ENCODE results near the gene ZNF181. TPM values are rescaled to one million over a fixed set of nuclear protein-coding genes. Genes with fewer than 3 reads are reported as not detected.

Gene ZNF181
- total and polyA plus RNA-seq, 4 donors: 5.6 to 17.7 (median 7.2) TPM

DNA sequence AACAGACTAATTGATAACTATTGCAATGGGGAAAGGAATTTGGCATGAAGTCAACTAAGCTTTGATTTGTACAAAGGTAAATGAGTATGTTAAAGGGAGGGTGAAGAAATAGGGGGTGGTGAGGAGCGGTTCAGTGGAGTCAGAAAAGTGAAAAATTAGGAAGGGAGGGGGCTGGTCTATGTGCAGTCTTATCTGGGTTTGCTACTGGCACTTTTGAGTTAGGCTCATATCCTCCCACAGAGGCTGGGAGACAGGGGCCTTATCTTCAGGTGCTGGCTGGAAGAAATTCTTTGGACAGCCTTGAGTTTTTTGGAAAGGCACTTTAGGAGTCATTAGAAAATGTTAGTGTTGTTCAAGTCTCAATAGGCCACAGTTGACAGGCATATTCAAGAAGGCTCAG is 45.5 kb upstream of the ZNF181 start:
- Histone ChIP-seq H3K4me3 (no peak overlapping the region), H3K9ac (ENCODE audit: insufficient read depth in 1 of 2, low read length in 2 of 2) (no peak overlapping the region), H3K27ac (ENCODE audit: low read depth in 1 of 2, low read length in 1 of 2) (no peak overlapping the region), H3K27me3 (ENCODE audit: control insufficient read depth in 3 of 3, insufficient read depth in 3 of 3, low read length in 2 of 3) (no peaks in the 10 kb centered on the region), H3K9me3 (ENCODE audit: control insufficient read depth in 4 of 4, insufficient read depth in 3 of 4, low read length in 3 of 4) (peaks cover 2 to 18% (median 10%) of the 10 kb centered on the region in 4 donors), H3K4me1 (ENCODE audit: control insufficient read depth in 5 of 5, insufficient read depth in 5 of 5, low read length in 5 of 5) (no peaks in the 10 kb centered on the region), H3K36me3 (ENCODE audit: control insufficient read depth in 4 of 4, insufficient read depth in 4 of 4, low read length in 4 of 4) (peaks cover 0 to 20% (median 9%) of the 10 kb centered on the region in 4 donors)
- ATAC-seq (ENCODE audit: insufficient read depth, low FRiP score) (no peak), DNase-seq (no peak)
- 51 to 82% methylated on average over 1 of the region's 1 CpG for WGBS, 2 donors
- TF ChIP-seq CTCF (IDR thresholded peaks at IDR 0.05; ENCODE audit: control extremely low read depth, extremely low read depth): no peak

DNA sequence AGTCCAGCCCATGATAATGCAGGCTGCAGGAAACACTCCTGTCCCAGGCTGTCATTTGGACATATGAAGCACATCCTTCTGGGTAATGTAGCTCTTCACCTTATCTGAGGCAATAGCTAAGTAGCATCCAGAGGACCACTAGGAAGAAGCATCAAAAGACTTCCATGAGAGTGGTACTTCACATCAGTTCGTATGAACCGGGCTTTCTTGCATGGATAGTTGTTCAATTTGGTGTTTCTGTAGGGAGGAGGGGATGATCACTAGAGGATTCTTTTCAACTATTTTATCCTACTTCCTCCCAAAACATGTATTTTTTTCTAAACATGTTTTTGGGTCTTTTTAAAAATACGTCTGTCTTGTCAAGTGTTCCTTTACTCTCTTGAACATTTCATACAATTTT is 43.7 kb upstream of the ZNF181 start:
- Histone ChIP-seq H3K27ac (ENCODE audit: low read depth in 1 of 2, low read length in 1 of 2) (no peak overlapping the region), H3K9me3 (ENCODE audit: control insufficient read depth in 4 of 4, insufficient read depth in 3 of 4, low read length in 3 of 4) (peaks cover 1 to 13% (median 4%) of the 10 kb centered on the region in 4 donors), H3K4me1 (ENCODE audit: control insufficient read depth in 5 of 5, insufficient read depth in 5 of 5, low read length in 5 of 5) (no peaks in the 10 kb centered on the region), H3K4me3 (no peak overlapping the region), H3K9ac (ENCODE audit: insufficient read depth in 1 of 2, low read length in 2 of 2) (no peak overlapping the region), H3K27me3 (ENCODE audit: control insufficient read depth in 3 of 3, insufficient read depth in 3 of 3, low read length in 2 of 3) (no peaks in the 10 kb centered on the region), H3K36me3 (ENCODE audit: control insufficient read depth in 4 of 4, insufficient read depth in 4 of 4, low read length in 4 of 4) (peaks cover 0 to 3% (median 0%) of the 10 kb centered on the region in 4 donors)
- 82 to 88% methylated on average over 3 of the region's 3 CpGs for WGBS, 2 donors
- ATAC-seq (ENCODE audit: insufficient read depth, low FRiP score) (no peak), DNase-seq (no peak)
- TF ChIP-seq CTCF (IDR thresholded peaks at IDR 0.05; ENCODE audit: control extremely low read depth, extremely low read depth): no peak

- peaks cover 0 to 2% (median 0%) of the 10 kb centered on the region in 4 donors for H3K9me3 ChIP-seq (ENCODE audit: control insufficient read depth in 4 of 4, insufficient read depth in 3 of 4, low read length in 3 of 4)
- no peaks in the 10 kb centered on the region for H3K36me3 ChIP-seq (ENCODE audit: control insufficient read depth in 4 of 4, insufficient read depth in 4 of 4, low read length in 4 of 4)
- DNase-seq (no peak), ATAC-seq (ENCODE audit: insufficient read depth, low FRiP score) (no peak)
- 37 to 39% methylated on average over 2 of the region's 2 CpGs for WGBS, 2 donors
- no peak overlapping the region for H3K27ac ChIP-seq (ENCODE audit: low read depth in 1 of 2, low read length in 1 of 2)
- no peak overlapping the region for H3K9ac ChIP-seq (ENCODE audit: insufficient read depth in 1 of 2, low read length in 2 of 2)
- H3K27me3 ChIP-seq (ENCODE audit: control insufficient read depth in 3 of 3, insufficient read depth in 3 of 3, low read length in 2 of 3): no peaks in the 10 kb centered on the region
- no peak for TF ChIP-seq CTCF (IDR thresholded peaks at IDR 0.05; ENCODE audit: control extremely low read depth, extremely low read depth)
- H3K4me1 ChIP-seq (ENCODE audit: control insufficient read depth in 5 of 5, insufficient read depth in 5 of 5, low read length in 5 of 5): no peaks in the 10 kb centered on the region
- H3K4me3 ChIP-seq: no peak overlapping the region
Measured at GRCh38 chr19:34692549-34692948, 41.5 kb upstream of the ZNF181 start.

GRCh38 chr19:34707661-34708060 is 26.4 kb upstream of the ZNF181 start:
- Histone ChIP-seq H3K4me1 (ENCODE audit: control insufficient read depth in 5 of 5, insufficient read depth in 5 of 5, low read length in 5 of 5) (no peaks in the 10 kb centered on the region), H3K36me3 (ENCODE audit: control insufficient read depth in 4 of 4, insufficient read depth in 4 of 4, low read length in 4 of 4) (no peaks in the 10 kb centered on the region), H3K4me3 (no peak overlapping the region), H3K9ac (ENCODE audit: insufficient read depth in 1 of 2, low read length in 2 of 2) (no peak overlapping the region), H3K27me3 (ENCODE audit: control insufficient read depth in 3 of 3, insufficient read depth in 3 of 3, low read length in 2 of 3) (no peaks in the 10 kb centered on the region), H3K27ac (ENCODE audit: low read depth in 1 of 2, low read length in 1 of 2) (no peak overlapping the region), H3K9me3 (ENCODE audit: control insufficient read depth in 4 of 4, insufficient read depth in 3 of 4, low read length in 3 of 4) (peaks cover 0 to 8% (median 0%) of the 10 kb centered on the region in 4 donors)
- 55 to 77% methylated on average over 2 of the region's 2 CpGs for WGBS, 2 donors
- DNase-seq (no peak), ATAC-seq (ENCODE audit: insufficient read depth, low FRiP score) (no peak)
- no peak for TF ChIP-seq CTCF (IDR thresholded peaks at IDR 0.05; ENCODE audit: control extremely low read depth, extremely low read depth)
